ENCODE measurements around the gene NFKBIZ.
A peak's percentile ranks its signal among the peaks of the same experiment; 100 is the strongest.

NFKBIZ gene

DNA sequence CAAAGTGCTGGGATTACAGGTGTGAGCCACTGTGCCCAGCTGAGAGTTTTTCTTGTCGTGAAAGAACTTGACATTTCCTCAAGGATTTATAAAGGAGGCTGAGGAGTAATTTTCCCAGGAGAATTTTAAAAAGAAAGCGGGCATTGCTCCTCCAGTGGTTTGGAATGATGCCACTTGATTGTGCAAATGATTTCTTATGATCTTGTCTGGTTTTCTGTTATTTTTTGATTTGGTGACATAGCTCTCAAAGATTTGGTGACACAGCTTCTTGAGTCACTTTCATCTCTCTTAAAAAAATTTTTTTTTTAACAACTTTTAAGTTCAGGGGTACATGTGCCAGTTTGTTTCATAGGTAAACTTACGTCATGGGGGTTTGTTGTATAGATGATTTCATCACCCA, 24.6 kb upstream of the NFKBIZ start:
- DNase-seq (ENCODE audit: low read depth in 2 of 2, low spot score in 1 of 2) = no peak

DNA sequence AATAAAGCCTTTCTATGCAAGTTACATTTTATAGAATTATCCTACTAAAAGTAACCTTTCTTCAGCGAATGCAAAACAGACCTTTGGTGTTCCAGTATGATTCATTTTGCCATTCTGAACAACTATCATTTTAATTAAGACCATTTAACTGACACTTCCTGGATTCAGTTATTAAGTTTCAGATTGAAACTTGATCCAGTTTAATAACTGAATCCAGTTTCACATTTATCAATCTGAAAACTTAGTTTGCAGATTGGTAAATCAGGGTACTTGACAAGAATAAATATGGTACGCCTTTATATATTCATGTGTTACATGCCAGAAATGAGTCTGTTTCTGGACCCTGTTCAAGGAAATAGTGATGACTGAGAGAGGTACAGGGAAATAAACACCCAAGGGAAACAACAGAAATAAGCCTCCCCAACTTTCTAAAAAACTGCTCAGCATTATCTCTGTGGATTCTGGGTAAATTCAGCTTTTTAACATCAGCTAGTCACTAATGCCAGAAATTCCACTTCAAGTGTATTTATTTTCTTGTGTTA, 23.3 kb upstream of the NFKBIZ start:
- no peak for DNase-seq (ENCODE audit: low read depth in 2 of 2, low spot score in 1 of 2)

DNA sequence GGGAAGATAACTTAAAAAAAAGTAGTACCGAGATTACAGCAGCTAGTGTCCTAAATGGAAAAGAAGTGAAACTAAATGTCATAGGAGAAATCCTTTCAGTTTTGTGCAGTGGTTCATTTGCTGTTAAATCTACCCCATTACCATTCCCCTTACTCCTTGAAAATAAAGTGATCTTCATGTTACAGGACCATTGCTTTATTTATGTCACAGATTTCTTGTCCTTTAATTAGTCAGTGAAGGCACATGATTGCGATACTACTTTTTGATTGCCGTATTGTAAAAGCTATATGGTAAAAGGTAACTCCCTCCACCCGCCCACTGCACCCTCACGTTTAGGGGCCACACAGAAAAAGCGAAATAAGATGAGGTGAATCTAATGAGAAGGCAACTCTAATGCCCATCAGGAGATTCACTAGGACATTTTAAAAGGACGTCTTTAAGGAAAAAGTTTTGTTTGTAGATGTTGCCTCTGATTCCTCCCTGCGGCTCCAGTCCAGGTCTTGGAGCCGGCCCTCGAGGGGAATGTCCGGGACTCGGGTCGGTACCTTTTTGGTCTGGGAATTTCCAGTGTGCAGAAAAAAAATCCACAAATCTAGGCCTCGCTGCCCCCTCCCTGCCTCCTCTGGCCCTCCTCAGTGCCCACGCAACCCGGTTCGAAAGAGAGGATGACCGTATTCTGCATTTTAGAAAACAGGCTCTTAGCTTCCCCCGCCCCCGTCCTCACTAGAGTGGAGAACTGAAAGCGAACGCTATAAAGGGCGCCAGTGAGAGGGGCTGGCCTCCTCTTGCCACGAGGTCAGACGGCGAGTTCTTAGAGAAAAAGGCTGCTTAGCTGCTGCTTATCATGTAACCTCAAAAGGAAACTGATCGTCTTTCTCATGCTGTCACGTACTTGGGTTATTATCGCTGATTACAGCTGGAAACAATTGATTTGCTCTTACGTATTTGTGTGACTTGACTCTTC, 21.8 kb upstream of the NFKBIZ start:
- DNase-seq (ENCODE audit: low read depth in 2 of 2, low spot score in 1 of 2) = peak; percentile 52 to 55

DNA sequence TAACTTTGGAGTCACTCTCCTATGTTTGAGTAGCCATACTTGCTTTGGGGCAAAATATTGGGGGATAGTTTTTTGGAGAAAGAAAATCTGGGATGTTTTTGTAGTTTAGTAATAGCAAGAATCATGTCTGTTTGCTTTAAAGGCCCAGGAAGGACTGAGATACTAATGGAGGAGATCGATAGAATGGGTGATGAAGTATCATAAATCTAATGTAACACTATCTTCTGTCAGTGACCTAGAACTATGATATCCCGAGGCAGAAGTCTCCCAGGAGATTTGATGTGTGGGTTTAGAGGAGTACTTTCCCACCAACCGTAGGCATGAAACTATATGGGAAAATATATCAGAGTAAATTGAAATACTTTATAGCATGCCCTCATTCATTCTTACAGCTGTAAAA, 21.0 kb upstream of the NFKBIZ start:
- no peak for DNase-seq (ENCODE audit: low read depth in 2 of 2, low spot score in 1 of 2)

DNA sequence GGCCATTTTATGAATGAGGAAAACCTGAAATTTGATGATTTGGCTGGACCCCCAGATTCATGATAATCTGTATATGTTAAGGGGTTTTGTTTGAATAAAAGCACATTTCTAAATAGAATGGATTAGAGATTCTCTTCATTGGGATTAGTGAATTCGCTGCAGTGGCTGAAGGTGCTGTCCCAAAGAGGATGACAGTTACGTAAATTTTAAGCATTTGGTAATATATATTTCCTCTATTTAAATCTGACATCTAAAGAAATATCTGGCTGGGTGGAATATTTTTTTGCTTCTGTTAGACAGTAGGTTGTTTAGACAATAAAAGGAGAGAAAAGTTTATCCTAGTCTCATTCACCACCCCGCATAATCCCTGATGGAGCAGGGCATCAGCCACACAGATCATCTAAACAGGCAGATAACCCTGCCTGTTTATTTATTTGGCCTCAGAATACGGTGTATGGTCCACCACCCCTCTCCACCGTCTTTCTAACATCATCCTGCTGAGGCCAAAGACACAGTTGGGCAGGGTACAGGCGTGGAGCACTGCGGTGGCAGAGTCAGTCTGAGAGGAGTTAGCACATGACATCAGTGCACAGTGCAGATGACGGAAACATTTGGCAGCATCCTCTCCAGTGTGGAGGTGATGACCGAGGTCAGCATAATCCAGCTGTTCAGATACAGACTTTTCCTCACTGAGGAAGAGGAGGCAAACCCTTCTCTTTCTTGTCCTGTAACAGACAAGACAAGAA, 20.4 kb upstream of the NFKBIZ start:
- peak in 1 of 2 donors; percentile 17 for DNase-seq (ENCODE audit: low read depth in 2 of 2, low spot score in 1 of 2)

DNA sequence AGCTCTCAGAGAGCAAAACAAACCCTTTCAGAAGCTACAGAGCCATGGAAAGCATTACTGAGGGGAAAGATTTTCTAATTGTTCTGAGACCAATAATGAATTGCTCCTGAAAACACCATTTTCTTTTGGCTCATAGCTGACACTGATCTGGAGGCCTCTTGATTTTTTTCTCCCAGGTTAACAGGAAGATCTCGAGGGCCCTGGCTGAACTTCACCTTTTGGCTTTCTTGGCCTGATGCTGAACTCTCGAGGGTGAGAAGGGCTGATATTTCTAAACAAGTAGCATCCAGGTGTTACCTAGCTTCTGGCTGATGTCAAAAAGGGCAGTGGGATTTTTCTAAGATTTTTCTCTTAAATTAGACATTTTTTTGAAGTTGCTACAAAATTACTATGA, 19.9 kb upstream of the NFKBIZ start:
- no peak for DNase-seq (ENCODE audit: low read depth in 2 of 2, low spot score in 1 of 2)

DNA sequence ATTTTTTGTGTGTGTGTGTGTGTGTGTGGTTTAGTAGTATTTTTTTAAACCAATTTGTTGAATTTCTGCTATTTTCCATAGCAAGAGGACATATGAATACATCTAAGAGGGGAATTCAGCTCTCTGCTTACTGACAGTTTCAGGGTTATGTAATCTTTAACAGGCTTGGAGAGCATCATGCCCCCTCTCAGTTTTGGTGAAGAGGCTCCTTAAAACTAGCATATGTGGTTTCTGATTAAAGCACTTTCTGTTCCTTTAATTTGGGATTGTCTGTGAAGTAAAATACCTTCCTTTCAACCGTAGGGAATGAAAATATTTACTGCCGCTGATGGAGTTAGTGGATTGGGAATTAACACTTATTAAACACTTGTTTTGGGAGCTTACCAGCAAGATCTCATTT, 19.4 kb upstream of the NFKBIZ start:
- DNase-seq (ENCODE audit: low read depth in 2 of 2, low spot score in 1 of 2) = no peak

DNA sequence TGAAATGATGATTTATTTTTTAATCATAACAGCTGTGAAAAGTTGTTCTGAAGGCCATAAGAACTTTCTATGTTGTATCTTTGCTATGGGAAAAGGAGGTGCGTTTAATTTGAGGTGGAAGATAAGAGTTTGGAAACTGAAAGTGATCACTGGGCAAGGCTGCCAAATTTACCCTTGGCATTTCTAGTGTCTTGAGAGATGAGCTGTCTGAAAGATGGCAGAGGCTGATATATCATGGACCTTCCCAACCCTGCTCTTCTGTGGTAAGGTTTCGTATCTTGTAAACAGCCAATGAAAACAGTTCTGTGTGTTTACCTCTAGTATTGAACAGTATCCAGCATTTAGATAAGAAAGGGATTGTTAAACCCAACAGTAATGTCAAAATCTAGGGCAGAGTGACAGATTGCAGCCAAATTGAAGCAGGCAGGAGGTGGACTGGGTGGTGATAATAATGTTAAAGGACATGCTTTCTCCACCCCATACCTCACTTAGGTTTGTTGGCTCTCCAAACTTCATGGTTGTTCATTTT, 15.8 kb upstream of the NFKBIZ start:
- no peak for DNase-seq (ENCODE audit: low read depth in 2 of 2, low spot score in 1 of 2)

DNA sequence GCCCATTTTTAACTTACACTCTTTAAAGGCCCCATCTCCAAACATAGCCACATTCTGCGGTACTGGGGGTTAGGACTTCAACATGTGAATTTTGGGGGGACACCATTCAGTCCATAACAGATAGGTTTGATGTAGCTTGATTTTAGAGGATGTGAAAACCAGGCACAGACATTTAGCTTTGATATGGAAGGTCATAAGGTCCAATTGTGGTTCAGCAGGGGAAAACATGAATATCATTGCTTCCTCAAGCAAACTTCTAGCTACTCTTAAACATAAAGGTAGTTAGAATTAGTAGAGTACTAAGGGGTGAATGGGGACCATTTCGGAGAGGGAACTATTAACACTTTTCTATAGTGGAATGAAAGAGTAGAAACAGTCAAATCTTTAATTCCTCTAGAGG, 13.6 kb upstream of the NFKBIZ start:
- no peak for DNase-seq (ENCODE audit: low read depth in 2 of 2, low spot score in 1 of 2)

DNA sequence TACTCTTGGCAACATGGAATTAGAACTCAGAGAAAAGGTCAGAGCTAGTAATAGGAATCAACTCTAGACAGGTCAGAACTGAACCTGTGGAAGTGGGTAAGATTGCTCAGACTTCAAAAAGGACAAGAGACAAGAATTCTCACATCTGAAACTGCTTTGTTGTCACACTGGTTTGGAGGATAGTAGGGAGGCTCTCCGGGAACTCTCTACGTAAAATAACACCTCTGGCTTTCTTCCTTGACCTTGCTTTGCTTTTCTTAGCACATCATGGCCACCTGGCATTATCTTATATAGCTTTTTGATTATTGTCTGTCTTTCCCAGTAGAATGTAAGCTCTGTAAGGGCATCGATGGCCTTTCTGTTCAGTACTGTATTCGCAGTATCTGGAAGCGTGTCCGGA, 13.2 kb upstream of the NFKBIZ start:
- DNase-seq (ENCODE audit: low read depth in 2 of 2, low spot score in 1 of 2) = no peak

DNA sequence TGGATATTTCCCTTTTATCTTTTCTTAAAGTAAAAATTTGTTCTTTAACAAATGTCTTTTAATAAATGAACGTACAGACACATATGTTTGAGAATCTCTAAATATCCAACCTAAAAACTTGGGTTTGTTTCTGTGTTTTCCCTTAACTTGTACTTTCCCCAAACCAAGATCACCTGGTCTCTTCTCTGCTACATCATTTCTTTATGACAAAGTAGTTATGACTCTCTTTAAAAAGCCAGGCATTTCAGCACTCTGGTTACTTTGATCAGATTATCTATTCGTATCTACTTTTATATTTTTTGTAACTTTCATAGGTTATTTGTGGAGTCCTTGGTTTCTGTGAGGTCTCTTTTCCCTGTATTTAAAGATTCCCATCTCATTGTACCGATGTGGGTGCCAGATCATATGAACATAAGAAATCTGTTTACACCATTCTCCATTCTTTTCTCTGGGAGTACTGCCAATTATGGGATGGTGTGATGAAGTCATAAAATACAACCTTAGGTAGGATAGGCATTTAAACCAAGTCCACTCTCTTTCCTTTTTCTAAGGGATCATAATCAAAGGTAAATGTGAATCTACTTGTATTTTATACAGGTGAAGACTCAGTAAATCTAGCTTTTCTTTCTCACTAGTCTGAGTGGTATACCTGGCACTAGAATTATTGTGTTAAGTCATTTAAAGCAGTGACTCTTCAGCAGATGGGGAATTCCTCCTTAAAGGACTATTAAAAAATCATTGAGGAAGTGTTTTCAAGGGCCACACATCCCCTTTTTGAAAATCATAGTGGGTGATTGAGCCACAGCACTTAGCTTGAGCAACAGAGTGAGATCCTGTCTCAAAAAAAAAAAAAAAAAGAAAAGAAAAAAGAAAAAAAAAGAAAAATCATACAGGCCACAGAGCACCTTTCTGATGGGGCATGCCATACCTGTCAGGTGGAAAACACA, 12.4 kb upstream of the NFKBIZ start:
- DNase-seq (ENCODE audit: low read depth in 2 of 2, low spot score in 1 of 2) = no peak

DNA sequence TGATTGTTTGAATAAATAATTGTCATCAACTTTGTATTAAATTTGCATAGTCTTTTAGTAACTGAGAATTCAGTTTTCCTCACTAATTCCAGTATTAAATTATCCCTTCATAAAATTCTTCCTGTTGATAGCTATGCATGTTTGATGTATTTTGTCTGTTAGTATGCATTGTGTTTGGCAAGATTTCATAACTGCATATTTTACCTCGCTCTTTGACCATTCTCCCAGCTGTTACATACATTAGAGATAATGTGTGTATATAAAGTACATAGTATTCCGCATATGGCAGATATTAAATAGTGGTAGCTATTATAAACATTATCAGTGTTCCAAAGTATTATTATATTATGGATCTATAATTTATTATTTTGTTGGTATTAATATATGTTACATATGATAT, 10.6 kb upstream of the NFKBIZ start:
- no peak for DNase-seq (ENCODE audit: low read depth in 2 of 2, low spot score in 1 of 2)

DNA sequence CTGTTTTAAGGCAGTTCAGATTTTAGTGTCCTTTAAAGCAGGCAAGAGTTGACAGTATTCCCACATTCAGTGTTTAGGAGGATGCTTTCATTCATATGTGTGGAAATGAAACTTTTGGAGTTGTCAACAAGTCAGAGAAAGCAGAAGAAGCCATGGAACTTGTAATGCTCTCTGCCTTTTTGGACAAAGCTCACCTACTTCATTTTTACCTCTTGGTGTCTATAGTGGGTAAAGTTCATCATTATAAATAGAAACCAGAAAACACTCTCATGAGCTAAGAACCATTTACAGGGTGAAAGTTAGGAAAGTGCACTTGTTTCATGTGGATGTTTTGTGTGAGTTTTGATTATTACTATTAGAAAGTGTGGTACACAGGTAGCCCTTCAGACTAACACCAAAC, 9.2 kb upstream of the NFKBIZ start:
- no peak for DNase-seq (ENCODE audit: low read depth in 2 of 2, low spot score in 1 of 2)

DNA sequence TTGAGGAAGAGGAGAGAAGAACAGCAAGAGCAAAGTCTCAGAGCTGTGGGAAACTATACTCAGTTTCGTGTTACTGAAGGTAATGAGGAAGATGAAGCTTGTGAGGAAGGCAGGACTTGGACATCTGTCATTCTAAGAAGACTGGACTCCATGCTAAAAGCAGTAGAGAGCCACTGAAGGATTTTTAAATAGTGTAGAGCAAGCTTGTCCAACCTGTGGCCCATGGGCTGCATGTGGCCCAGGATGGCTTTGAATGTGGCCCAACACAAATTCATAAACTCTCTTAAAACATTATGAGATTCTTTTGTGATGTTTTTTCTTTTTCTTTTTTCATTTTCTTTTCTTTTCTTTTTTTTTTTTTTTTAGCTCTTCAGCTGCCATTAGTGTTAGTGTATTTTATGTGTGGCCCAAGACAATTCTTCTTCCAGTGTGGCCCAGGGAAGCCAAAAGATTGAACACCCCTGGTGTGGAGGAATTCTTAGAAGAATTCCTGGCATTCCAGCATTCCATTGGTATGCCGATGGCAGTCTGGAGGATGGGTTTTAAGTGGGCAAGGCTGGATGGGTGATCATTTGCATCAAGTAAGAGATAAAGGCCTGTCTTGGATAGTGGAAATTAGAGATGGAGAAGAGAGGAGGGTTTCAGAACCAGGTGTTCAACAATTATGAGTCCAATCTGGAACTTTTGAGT, 6.9 kb upstream of the NFKBIZ start:
- no peak for DNase-seq (ENCODE audit: low read depth in 2 of 2, low spot score in 1 of 2)

DNA sequence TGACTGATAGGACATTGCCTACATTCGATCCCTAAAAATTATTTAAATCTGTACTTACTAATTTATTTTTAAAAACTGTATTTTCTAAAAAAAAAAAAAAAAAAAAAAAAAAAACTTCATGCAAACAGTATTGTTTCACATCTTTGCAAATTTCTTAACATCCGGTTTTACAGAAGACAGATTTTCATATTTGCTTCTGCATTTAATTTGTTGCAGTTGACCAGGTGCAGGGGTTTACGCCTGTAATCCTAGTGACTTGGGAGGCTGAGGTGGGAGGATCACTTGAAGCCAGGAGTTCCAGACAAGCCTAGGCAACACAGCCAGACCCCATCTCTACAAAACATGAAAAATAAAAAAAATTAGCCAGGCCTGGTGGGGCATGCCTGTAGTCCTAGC, 6.4 kb upstream of the NFKBIZ start:
- no peak for DNase-seq (ENCODE audit: low read depth in 2 of 2, low spot score in 1 of 2)

DNA sequence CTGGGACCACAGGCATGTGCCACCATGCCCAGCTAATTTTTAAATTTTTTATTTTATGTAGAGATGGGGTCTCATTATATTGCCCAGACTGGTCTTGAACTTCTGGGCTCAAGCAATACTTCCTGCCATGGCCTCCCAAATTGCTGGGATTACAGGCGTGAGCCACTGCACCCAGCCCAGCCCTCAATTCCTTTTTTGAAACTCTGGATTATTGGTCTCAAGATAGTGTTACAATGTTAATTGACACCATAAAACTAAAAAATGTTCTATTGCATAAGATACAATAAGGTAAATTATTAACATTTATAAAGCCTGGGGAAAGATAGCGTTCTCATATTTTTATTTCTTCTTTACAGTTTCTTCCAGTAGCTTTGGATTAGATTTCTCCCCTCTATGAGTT, 3.9 kb upstream of the NFKBIZ start:
- DNase-seq (ENCODE audit: low read depth in 2 of 2, low spot score in 1 of 2) = no peak

DNA sequence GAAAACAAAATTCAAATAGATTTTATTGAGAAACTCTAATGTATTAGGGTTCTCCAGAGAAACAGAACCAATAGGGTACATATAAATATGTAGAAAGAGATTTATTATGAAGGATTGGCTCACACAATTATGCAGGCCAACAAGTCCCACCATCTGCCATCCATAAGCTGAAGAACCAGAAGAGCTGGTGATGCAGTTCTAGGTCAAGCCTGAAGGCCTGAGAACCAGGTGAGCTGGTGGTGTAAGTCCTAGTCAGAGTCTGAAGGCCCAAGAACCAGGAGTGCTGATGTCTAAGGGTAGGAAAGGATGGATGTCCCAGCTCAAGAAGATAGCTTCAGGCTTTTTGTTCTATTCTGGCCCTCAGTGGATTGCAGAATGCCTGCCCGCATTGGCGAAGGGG, 2.6 kb upstream of the NFKBIZ start:
- DNase-seq (ENCODE audit: low read depth in 2 of 2, low spot score in 1 of 2) = no peak

DNA sequence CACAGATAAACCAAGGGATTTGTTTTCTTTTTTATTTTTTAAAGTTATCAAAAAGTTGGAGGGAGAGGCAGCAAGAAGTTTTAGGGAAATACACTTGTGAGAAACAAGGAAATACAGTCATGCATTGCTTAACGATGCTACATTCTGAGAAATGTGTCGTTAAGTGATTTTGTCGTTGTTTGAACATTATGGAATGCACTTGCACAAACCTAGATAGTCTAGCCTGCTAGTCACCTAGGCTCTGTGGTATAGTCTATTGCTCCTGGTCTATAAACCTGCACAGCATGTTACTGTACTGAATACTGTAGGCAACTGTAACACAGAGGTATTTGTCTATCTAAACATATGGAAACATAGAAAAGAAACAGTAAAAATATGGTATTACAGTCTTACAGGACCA, 2.0 kb upstream of the NFKBIZ start:
- DNase-seq (ENCODE audit: low read depth in 2 of 2, low spot score in 1 of 2) = no peak

DNA sequence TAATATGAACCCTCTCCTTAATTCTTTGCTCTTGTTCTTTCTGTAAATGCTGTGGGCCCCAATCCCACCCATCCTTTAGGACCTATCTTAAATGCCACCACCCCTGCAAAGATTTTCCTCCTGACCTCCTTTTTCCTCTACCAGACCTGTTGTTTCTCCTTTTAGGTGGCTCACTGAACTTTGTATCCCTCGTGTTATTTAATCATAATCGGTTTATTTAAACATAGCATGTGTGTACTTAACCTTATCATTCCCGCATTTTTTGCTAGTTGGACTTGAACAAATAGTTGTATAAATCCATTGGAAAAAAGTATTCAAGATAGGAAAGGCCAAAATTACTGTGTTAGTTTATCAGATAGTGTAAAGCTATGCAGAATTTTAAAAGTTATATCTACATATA, 988 bp upstream of the NFKBIZ start:
- no peak for DNase-seq (ENCODE audit: low read depth in 2 of 2, low spot score in 1 of 2)

DNA sequence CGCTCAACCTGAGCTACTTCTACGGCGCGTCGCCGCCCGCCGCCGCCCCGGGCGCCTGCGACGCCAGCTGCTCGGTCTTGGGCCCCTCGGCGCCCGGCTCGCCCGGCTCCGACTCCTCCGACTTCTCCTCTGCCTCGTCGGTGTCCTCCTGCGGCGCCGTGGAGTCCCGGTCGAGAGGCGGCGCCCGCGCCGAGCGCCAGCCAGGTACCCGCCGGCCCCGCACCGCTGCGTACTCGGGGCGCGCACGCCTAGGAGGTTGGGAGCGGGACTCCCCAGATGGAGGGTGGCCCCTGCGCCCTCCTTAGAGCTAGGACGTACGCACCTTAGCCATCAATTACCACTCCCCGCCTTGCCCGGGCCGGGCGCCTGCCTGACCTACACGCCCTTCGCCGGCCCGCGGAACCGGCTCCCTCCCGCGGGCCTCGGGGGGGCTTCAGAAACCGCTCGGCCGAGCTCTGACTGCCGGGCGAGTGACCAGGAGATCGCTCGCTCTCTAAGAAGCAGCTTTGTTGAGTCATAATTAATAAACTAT, 466 bp downstream of the NFKBIZ start:
- DNase-seq (ENCODE audit: low read depth in 2 of 2, low spot score in 1 of 2) = peak in 1 of 2 donors; percentile 32
